Nephron (organoid): Measurements from ENCODE around the gene ZNF516.

ENCODE experiments used
- H3K27ac Mint-ChIP-seq, 3 experiments: 2 replicates each; pipeline ENCODE4 v1.8.0; 2020; ENCODE audit warnings: mixed read lengths in 3 of 3, mild to moderate bottlenecking in 2 of 3, moderate library complexity in 1 of 3
- H3K27me3 Mint-ChIP-seq: 2 replicates; pipeline ENCODE4 v1.8.0; 2021; ENCODE audit warnings: low read depth, mild to moderate bottlenecking, moderate library complexity, mixed read lengths
- H3K36me3 Mint-ChIP-seq: 2 replicates; pipeline ENCODE4 v1.8.0; 2020; ENCODE audit warnings: low read depth, mixed read lengths
- H3K4me1 Mint-ChIP-seq: 2 replicates; pipeline ENCODE4 v1.8.0; 2020; ENCODE audit warnings: mixed read lengths
- H3K4me3 Mint-ChIP-seq, 3 experiments: 2 replicates each; pipeline ENCODE4 v1.8.0; 2020; ENCODE audit warnings: mild to moderate bottlenecking in 3 of 3, mixed read lengths in 3 of 3, moderate library complexity in 2 of 3
- H3K9me3 Mint-ChIP-seq: 2 replicates; pipeline ENCODE4 v1.8.0; 2020; ENCODE audit warnings: mixed read lengths
- CTCF ChIP-seq, 3 experiments: fragments of 200-600 bp; sonication (generic); IDR thresholded peaks; one replicate each; pipeline ENCODE4 v1.5.0; 2021; ENCODE audit warnings: antibody characterized with exemption in 3 of 3; ENCODE audit not compliant: unreplicated experiment in 3 of 3

ZNF516 gene

GRCh38 chr18:76483780-76484179 lies 11.3 kb downstream of the ZNF516 start:
- H3K27me3 Mint-ChIP-seq = no peaks in the 10 kb centered on the region
- no peaks in the 10 kb centered on the region for H3K9me3 Mint-ChIP-seq
- TF ChIP-seq CTCF (IDR thresholded peaks at IDR 0.05; ENCODE audit: unreplicated experiment in 3 of 3) = no peak
- H3K27ac Mint-ChIP-seq = peak overlapping the region in 2 of 3 experiments; percentile 33 to 84
- H3K4me1 Mint-ChIP-seq = peaks cover 66% of the 10 kb centered on the region
- H3K36me3 Mint-ChIP-seq = peaks cover 35% of the 10 kb centered on the region
- peak overlapping the region in 1 of 3 experiments; percentile 9 for H3K4me3 Mint-ChIP-seq

GRCh38 chr18:76482971-76483691 lies 11.9 kb downstream of the ZNF516 start:
- H3K4me3 Mint-ChIP-seq = no peak overlapping the region
- no peaks in the 10 kb centered on the region for H3K9me3 Mint-ChIP-seq
- no peak for TF ChIP-seq CTCF (IDR thresholded peaks at IDR 0.05; ENCODE audit: unreplicated experiment in 3 of 3)
- H3K4me1 Mint-ChIP-seq = peaks cover 60% of the 10 kb centered on the region
- H3K27ac Mint-ChIP-seq = peak overlapping the region in 2 of 3 experiments; percentile 33 to 84
- H3K27me3 Mint-ChIP-seq = no peaks in the 10 kb centered on the region
- H3K36me3 Mint-ChIP-seq = peaks cover 35% of the 10 kb centered on the region

- H3K4me1 Mint-ChIP-seq = peaks cover 61% of the 10 kb centered on the region
- peak overlapping the region in 1 of 3 experiments; percentile 84 for H3K27ac Mint-ChIP-seq
- no peak for TF ChIP-seq CTCF (IDR thresholded peaks at IDR 0.05; ENCODE audit: unreplicated experiment in 3 of 3)
- peaks cover 35% of the 10 kb centered on the region for H3K36me3 Mint-ChIP-seq
- no peak overlapping the region for H3K4me3 Mint-ChIP-seq
- no peaks in the 10 kb centered on the region for H3K9me3 Mint-ChIP-seq
- H3K27me3 Mint-ChIP-seq = no peaks in the 10 kb centered on the region
Observed at GRCh38 chr18:76482267-76482666, 12.8 kb downstream of the ZNF516 start.

- H3K27me3 Mint-ChIP-seq = no peaks in the 10 kb centered on the region
- H3K4me1 Mint-ChIP-seq = peaks cover 60% of the 10 kb centered on the region
- H3K36me3 Mint-ChIP-seq = peaks cover 33% of the 10 kb centered on the region
- no peak overlapping the region for H3K4me3 Mint-ChIP-seq
- no peak overlapping the region for H3K27ac Mint-ChIP-seq
- H3K9me3 Mint-ChIP-seq = no peaks in the 10 kb centered on the region
- no peak for TF ChIP-seq CTCF (IDR thresholded peaks at IDR 0.05; ENCODE audit: unreplicated experiment in 3 of 3)
Observed at GRCh38 chr18:76480913-76481312, 14.1 kb downstream of the ZNF516 start.

GRCh38 chr18:76479351-76480238 lies 15.4 kb downstream of the ZNF516 start:
- H3K4me3 Mint-ChIP-seq = no peak overlapping the region
- H3K9me3 Mint-ChIP-seq = no peaks in the 10 kb centered on the region
- no peaks in the 10 kb centered on the region for H3K27me3 Mint-ChIP-seq

More at GRCh38 chr18:76479351-76480238, 15.4 kb downstream of the ZNF516 start:
- TF ChIP-seq CTCF (IDR thresholded peaks at IDR 0.05; ENCODE audit: unreplicated experiment in 3 of 3) = no peak
- H3K27ac Mint-ChIP-seq = no peak overlapping the region
- peaks cover 28% of the 10 kb centered on the region for H3K36me3 Mint-ChIP-seq
- H3K4me1 Mint-ChIP-seq = peaks cover 57% of the 10 kb centered on the region
